ENCODE data around the gene WSCD1.

- TF ChIP-seq EZH2 (IDR thresholded peaks at IDR 0.05; ENCODE audit: borderline replicate concordance, low read length) = no peak
- TF ChIP-seq, protein P1, sequence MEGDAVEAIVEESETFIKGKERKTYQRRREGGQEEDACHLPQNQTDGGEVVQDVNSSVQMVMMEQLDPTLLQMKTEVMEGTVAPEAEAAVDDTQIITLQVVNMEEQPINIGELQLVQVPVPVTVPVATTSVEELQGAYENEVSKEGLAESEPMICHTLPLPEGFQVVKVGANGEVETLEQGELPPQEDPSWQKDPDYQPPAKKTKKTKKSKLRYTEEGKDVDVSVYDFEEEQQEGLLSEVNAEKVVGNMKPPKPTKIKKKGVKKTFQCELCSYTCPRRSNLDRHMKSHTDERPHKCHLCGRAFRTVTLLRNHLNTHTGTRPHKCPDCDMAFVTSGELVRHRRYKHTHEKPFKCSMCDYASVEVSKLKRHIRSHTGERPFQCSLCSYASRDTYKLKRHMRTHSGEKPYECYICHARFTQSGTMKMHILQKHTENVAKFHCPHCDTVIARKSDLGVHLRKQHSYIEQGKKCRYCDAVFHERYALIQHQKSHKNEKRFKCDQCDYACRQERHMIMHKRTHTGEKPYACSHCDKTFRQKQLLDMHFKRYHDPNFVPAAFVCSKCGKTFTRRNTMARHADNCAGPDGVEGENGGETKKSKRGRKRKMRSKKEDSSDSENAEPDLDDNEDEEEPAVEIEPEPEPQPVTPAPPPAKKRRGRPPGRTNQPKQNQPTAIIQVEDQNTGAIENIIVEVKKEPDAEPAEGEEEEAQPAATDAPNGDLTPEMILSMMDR (IDR thresholded peaks at IDR 0.05; ENCODE audit: low read length) = no peak
Observed at GRCh38 chr17:6138761-6139446, 68.7 kb downstream of the WSCD1 start.

All from OCI-LY1 (cell line).